Measurements from ENCODE around the gene TUBGCP6. TPM values are rescaled to one million over a fixed set of nuclear protein-coding genes. Genes with fewer than 3 reads are reported as not detected.

Gene TUBGCP6
- total and polyA plus RNA-seq, 2 donors (not counting 3 experiments of a cell fraction or from before 2014, with no cell fraction given): 33.1 to 45.3 TPM

GRCh38 chr22:50226063-50226874, 18.6 kb downstream of the TUBGCP6 start:
- H3K79me2 ChIP-seq (ENCODE audit: control insufficient read depth, insufficient read depth, low read length): no peaks in the 10 kb centered on the region
- H3K4me2 ChIP-seq (ENCODE audit: insufficient read depth, low read length): no peak overlapping the region
- dilution Hi-C loops (cut with MboI; ENCODE audit: extremely low pct_ligation_motif_present, low sequenced_read_pairs) (no loop called here), intact Hi-C loops (cut with micrococcal nuclease) (no loop called here)
- H3K4me1 ChIP-seq (ENCODE audit: control insufficient read depth, extremely low read depth, insufficient read depth, low read length): no peaks in the 10 kb centered on the region
- TF ChIP-seq FOS (IDR thresholded peaks at IDR 0.05; ENCODE audit: borderline replicate concordance, insufficient read depth, low read length) (no peak), POLR2A (IDR thresholded peaks at IDR 0.05; ENCODE audit: low read depth, low read length) (no peak), GATA2 (IDR thresholded peaks at IDR 0.05; ENCODE audit: insufficient read depth, insufficient read length, low read depth, low read length) (no peak), JUN (IDR thresholded peaks at IDR 0.05; ENCODE audit: borderline replicate concordance, insufficient read depth, insufficient read length, low read depth) (no peak), EZH2 (IDR thresholded peaks at IDR 0.05; ENCODE audit: borderline replicate concordance, low read depth, low read length, severe bottlenecking) (no peak), CTCF (IDR thresholded peaks at IDR 0.05; ENCODE audit: extremely low read depth in 1 of 2, insufficient read depth in 1 of 2, low read depth in 1 of 2, low read length in 2 of 2) (no peak), POLR2AphosphoS5 (IDR thresholded peaks at IDR 0.05; ENCODE audit: insufficient read depth, low read depth, low read length) (no peak), MYC (IDR thresholded peaks at IDR 0.05; ENCODE audit: low read depth, low read length) (no peak), MAX (IDR thresholded peaks at IDR 0.05; ENCODE audit: insufficient read depth, insufficient read length) (no peak)
- FAIRE-seq (no peak), DNase-seq (ENCODE audit: low read depth, low spot score) (no peak)
- H3K4me3 ChIP-seq (replicated peaks in 1 of 3; ENCODE audit: insufficient read depth in 1 of 3, low read depth in 1 of 3, low read length in 3 of 3): no peak overlapping the region
- H3K27me3 ChIP-seq (ENCODE audit: control insufficient read depth in 2 of 2, insufficient read depth in 2 of 2, low read length in 2 of 2): no peaks in the 10 kb centered on the region
- H2AFZ ChIP-seq (ENCODE audit: low read depth, low read length): no peak overlapping the region
- peaks cover 0 to 38% of the 10 kb centered on the region in 2 experiments for H3K36me3 ChIP-seq (ENCODE audit: control insufficient read depth in 2 of 2, extremely low read depth in 1 of 2, insufficient read depth in 2 of 2, low read length in 2 of 2)
- no peak overlapping the region for H3K9ac ChIP-seq (replicated peaks; ENCODE audit: extremely low read depth, insufficient read depth, low read length)
- POLR2A ChIA-PET: interaction anchor here (0.5 kb wide), 1 partner anchor 290 kb away, joined by 7 read pairs; no protein-coding TSS in a partner anchor
- no peaks in the 10 kb centered on the region for H4K20me1 ChIP-seq (replicated peaks; ENCODE audit: control insufficient read depth, extremely low read depth, insufficient read depth, low read length)
- CTCF ChIA-PET: interaction anchor here (1.3 kb wide), 1 partner anchor 77 kb away, joined by 4 read pairs; no protein-coding TSS in a partner anchor
- no peaks in the 10 kb centered on the region for H3K9me3 ChIP-seq (replicated peaks; ENCODE audit: control insufficient read depth, insufficient read depth, low read length)
- BruUV-seq (replicated peaks): no TSS peak
- H3K9me1 ChIP-seq (replicated peaks; ENCODE audit: control insufficient read depth, extremely low read depth, insufficient read depth, low read length): no peaks in the 10 kb centered on the region
- H3K27ac ChIP-seq (ENCODE audit: insufficient read depth, low read depth, low read length): no peak overlapping the region

Measured in endothelial cell of umbilical vein (primary cell).